ENCODE measurements around the gene PFKFB2. TPM values are rescaled to one million over a fixed set of nuclear protein-coding genes. Genes with fewer than 3 reads are reported as not detected.

PFKFB2 gene
- total RNA-seq, 1 donor from 2014 or later, result 10.0 TPM

GRCh38 chr1:207070811-207071210, 17.7 kb downstream of the PFKFB2 start:
- Histone ChIP-seq H3K27ac (no peak overlapping the region), H2AFZ (replicated peaks) (no peak overlapping the region), H3K4me2 (no peak overlapping the region), H4K20me1 (ENCODE audit: low read depth) (no peaks in the 10 kb centered on the region), H3K79me2 (ENCODE audit: low read depth) (no peaks in the 10 kb centered on the region), H3K36me3 (no peaks in the 10 kb centered on the region), H3K9me3 (ENCODE audit: low read depth) (no peaks in the 10 kb centered on the region), H3K4me3 (no peak overlapping the region), H3K9ac (no peak overlapping the region), H3F3A (ENCODE audit: low read depth) (no peaks in the 10 kb centered on the region), H3K4me1 (no peaks in the 10 kb centered on the region), H3K27me3 (no peaks in the 10 kb centered on the region)
- Mint-ChIP-seq H3K36me3 (peaks cover 1% of the 10 kb centered on the region), H3K4me3 (no peak overlapping the region), H3K27me3 (ENCODE audit: insufficient read depth, low read depth) (no peaks in the 10 kb centered on the region), H3K9me3 (no peaks in the 10 kb centered on the region), H3K4me1 (no peaks in the 10 kb centered on the region), H3K27ac (no peak overlapping the region)
- no peak for TF ChIP-seq EZH2 (IDR thresholded peaks at IDR 0.05)
- no peak for TF ChIP-seq EZH2phosphoT487 (IDR thresholded peaks at IDR 0.05)
- TF ChIP-seq, protein P1, sequence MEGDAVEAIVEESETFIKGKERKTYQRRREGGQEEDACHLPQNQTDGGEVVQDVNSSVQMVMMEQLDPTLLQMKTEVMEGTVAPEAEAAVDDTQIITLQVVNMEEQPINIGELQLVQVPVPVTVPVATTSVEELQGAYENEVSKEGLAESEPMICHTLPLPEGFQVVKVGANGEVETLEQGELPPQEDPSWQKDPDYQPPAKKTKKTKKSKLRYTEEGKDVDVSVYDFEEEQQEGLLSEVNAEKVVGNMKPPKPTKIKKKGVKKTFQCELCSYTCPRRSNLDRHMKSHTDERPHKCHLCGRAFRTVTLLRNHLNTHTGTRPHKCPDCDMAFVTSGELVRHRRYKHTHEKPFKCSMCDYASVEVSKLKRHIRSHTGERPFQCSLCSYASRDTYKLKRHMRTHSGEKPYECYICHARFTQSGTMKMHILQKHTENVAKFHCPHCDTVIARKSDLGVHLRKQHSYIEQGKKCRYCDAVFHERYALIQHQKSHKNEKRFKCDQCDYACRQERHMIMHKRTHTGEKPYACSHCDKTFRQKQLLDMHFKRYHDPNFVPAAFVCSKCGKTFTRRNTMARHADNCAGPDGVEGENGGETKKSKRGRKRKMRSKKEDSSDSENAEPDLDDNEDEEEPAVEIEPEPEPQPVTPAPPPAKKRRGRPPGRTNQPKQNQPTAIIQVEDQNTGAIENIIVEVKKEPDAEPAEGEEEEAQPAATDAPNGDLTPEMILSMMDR (IDR thresholded peaks at IDR 0.05), result no peak
- no peak for DNase-seq (ENCODE audit: low spot score)

DNA sequence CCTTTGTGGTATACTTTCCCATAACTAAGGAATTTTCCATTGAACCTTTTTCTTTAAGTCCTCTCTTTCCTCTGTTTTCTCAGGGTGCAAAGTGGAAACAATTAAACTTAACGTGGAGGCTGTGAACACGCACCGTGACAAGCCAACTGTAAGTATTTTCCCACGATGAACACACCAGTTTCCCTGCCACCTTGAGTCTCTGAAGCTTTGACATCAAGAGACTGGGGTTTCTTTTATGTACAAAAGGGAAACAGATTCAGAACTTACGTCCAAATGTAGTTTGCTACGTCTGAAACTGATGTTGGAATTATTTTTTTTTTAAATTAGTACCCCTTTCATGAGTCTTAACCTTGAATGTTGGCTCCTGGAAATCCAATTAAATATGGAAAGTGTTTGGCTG, 18.4 kb downstream of the PFKFB2 start:
- no peak overlapping the region for H3K4me2 ChIP-seq
- no peaks in the 10 kb centered on the region for H3K36me3 ChIP-seq
- Mint-ChIP-seq H3K4me3 (no peak overlapping the region), H3K36me3 (peaks cover 1% of the 10 kb centered on the region), H3K27me3 (ENCODE audit: insufficient read depth, low read depth) (no peaks in the 10 kb centered on the region), H3K27ac (no peak overlapping the region), H3K4me1 (no peaks in the 10 kb centered on the region), H3K9me3 (no peaks in the 10 kb centered on the region)
- H3F3A ChIP-seq (ENCODE audit: low read depth), result no peaks in the 10 kb centered on the region
- no peak overlapping the region for H2AFZ ChIP-seq (replicated peaks)
- H3K27me3 ChIP-seq, result no peaks in the 10 kb centered on the region
- no peak overlapping the region for H3K27ac ChIP-seq
- H3K79me2 ChIP-seq (ENCODE audit: low read depth), result no peaks in the 10 kb centered on the region
- H3K4me3 ChIP-seq, result no peak overlapping the region
- H3K4me1 ChIP-seq, result no peaks in the 10 kb centered on the region
- TF ChIP-seq EZH2phosphoT487 (IDR thresholded peaks at IDR 0.05) (no peak), EZH2 (IDR thresholded peaks at IDR 0.05) (no peak)
- TF ChIP-seq, protein P1 (IDR thresholded peaks at IDR 0.05), result no peak
- H3K9me3 ChIP-seq (ENCODE audit: low read depth), result no peaks in the 10 kb centered on the region
- no peak for DNase-seq (ENCODE audit: low spot score)
- no peaks in the 10 kb centered on the region for H4K20me1 ChIP-seq (ENCODE audit: low read depth)
- no peak overlapping the region for H3K9ac ChIP-seq

GRCh38 chr1:207072233-207072632, 19.2 kb downstream of the PFKFB2 start:
- Histone ChIP-seq H3K4me1 (no peaks in the 10 kb centered on the region), H3K9me3 (ENCODE audit: low read depth) (no peaks in the 10 kb centered on the region), H3F3A (ENCODE audit: low read depth) (no peaks in the 10 kb centered on the region), H3K27ac (no peak overlapping the region), H3K79me2 (ENCODE audit: low read depth) (no peaks in the 10 kb centered on the region), H3K9ac (no peak overlapping the region), H3K4me2 (no peak overlapping the region), H3K4me3 (no peak overlapping the region), H3K36me3 (no peaks in the 10 kb centered on the region), H2AFZ (replicated peaks) (no peak overlapping the region), H4K20me1 (ENCODE audit: low read depth) (no peaks in the 10 kb centered on the region), H3K27me3 (no peaks in the 10 kb centered on the region)
- no peaks in the 10 kb centered on the region for H3K27me3 Mint-ChIP-seq (ENCODE audit: insufficient read depth, low read depth)
- DNase-seq (ENCODE audit: low spot score), result no peak
- H3K4me3 Mint-ChIP-seq, result no peak overlapping the region
- H3K27ac Mint-ChIP-seq, result no peak overlapping the region
- no peaks in the 10 kb centered on the region for H3K4me1 Mint-ChIP-seq
- no peaks in the 10 kb centered on the region for H3K9me3 Mint-ChIP-seq
- no peak for TF ChIP-seq EZH2phosphoT487 (IDR thresholded peaks at IDR 0.05)
- no peak for TF ChIP-seq EZH2 (IDR thresholded peaks at IDR 0.05)
- TF ChIP-seq, protein P1 (IDR thresholded peaks at IDR 0.05), result no peak
- peaks cover 1% of the 10 kb centered on the region for H3K36me3 Mint-ChIP-seq

Measured in neural progenitor cell (in vitro differentiated cells).